NB4 (cell line): Measurements from ENCODE around the gene RASD1.

Experiments used
- DNase-seq: peaks from one replicate; pipeline ENCODE4 v3.0.0; 2010; ENCODE audit warnings: low read depth
- H3K4me3 ChIP-seq: one replicate; pipeline ENCODE4 v1.5.1; 2011; ENCODE audit warnings: mild to moderate bottlenecking, low read depth, low read length, moderate library complexity
- CTCF ChIP-seq: IDR thresholded peaks from one replicate; pipeline ENCODE4 v1.5.1; 2012; ENCODE audit warnings: low read depth, low read length
- MAX ChIP-seq: IDR thresholded peaks from 2 replicates; pipeline ENCODE4 v1.6.1; 2011; ENCODE audit warnings: low read depth, low read length
- MYC ChIP-seq: IDR thresholded peaks from 2 replicates; pipeline ENCODE4 v1.6.1; 2011; ENCODE audit warnings: low read depth, low read length
- POLR2A ChIP-seq: IDR thresholded peaks from 2 replicates; pipeline ENCODE4 v1.6.1; 2011; ENCODE audit warnings: mild to moderate bottlenecking; ENCODE audit not compliant: insufficient read length; ENCODE audit errors: extremely low read depth

RASD1 gene

GRCh38 chr17:17536702-17537101 is 40.5 kb upstream of the RASD1 start:
- no peak for DNase-seq
- TF ChIP-seq CTCF, result no peak
- no peak for TF ChIP-seq MAX
- TF ChIP-seq POLR2A, result no peak
- TF ChIP-seq MYC, result no peak
- no peak overlapping the region for H3K4me3 ChIP-seq

DNA sequence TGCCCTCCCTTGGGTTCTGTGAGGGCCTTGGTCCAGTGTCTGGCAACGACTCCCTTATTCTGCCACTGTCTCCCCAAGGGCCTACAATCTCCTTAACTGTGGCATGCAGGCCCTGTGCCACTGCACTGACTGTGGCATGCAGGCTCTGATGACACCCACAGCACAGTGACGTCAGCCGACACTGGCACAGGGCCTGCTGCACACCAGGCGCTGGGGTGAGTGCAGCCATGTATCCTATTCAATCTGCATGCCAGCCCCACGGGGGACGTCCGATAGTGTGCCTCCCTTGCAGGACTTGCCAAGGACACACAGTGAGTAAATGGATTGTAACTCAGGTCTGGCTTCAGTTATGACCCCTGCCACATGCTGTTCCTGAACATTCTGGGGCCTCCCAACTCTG is 39.8 kb upstream of the RASD1 start:
- DNase-seq, result no peak
- TF ChIP-seq CTCF (no peak), MYC (no peak), POLR2A (no peak), MAX (no peak)
- no peak overlapping the region for H3K4me3 ChIP-seq

DNA sequence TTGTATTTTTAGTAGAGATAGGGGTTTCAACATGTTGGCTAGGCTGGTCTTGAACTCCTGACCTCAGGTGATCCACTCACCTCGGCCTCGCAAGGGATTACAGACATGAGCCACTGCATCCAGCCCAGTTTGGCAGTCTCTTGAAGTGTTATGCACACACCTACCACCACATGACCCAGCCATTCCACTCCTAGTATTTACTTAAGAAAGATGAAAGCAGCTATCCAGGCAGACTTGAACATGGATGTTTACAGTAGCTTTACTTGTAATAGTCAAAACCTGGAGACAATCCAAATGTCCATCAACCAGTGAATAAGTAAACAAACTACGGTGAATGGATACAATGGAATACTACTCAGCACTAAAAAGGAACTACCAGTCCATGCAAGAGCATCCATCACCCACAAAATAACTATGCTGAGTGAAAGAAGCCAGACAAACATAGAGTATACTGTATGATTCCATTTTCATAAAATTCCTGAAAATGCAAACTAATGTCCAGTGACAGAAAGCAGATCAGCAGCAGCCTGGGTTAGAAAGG is 37.8 kb upstream of the RASD1 start:
- DNase-seq, result no peak
- no peak overlapping the region for H3K4me3 ChIP-seq
- TF ChIP-seq MAX, result no peak
- TF ChIP-seq MYC, result no peak
- no peak for TF ChIP-seq CTCF
- TF ChIP-seq POLR2A, result no peak

- no peak for DNase-seq
- no peak for TF ChIP-seq CTCF
These were observed 36.8 kb upstream of the RASD1 start for GRCh38 chr17:17532991-17533390.

GRCh38 chr17:17531156-17531555 is 35.0 kb upstream of the RASD1 start:
- TF ChIP-seq MYC (no peak), POLR2A (no peak)
- DNase-seq, result no peak

More at GRCh38 chr17:17532991-17533390, 36.8 kb upstream of the RASD1 start:
- H3K4me3 ChIP-seq, result no peak overlapping the region

GRCh38 chr17:17528696-17529652 is 32.8 kb upstream of the RASD1 start:
- no peak for DNase-seq
- H3K4me3 ChIP-seq, result no peak overlapping the region
- TF ChIP-seq CTCF (no peak), MYC (no peak), MAX (no peak), POLR2A (no peak)

More at GRCh38 chr17:17531156-17531555, 35.0 kb upstream of the RASD1 start:
- no peak overlapping the region for H3K4me3 ChIP-seq
